Panc1 (cell line): Measurements from ENCODE around the gene C5orf34.

Experiments used
- POLR2AphosphoS5 ChIP-seq: IDR thresholded peaks from 2 replicates; pipeline ENCODE4 v1.6.1; 2012; ENCODE audit warnings: mild to moderate bottlenecking, low read depth, low read length, moderate library complexity
- SIN3A ChIP-seq: IDR thresholded peaks from 2 replicates; pipeline ENCODE4 v1.6.1; 2012; ENCODE audit warnings: low read depth, mild to moderate bottlenecking, low read length, moderate library complexity, borderline replicate concordance; ENCODE audit not compliant: insufficient read depth
- TF ChIP-seq, protein P1 (sequence below): fragments of 450-650 bp; IDR thresholded peaks from 2 replicates; pipeline ENCODE4 v1.5.1; 2017; ENCODE audit warnings: mild to moderate bottlenecking
- TF ChIP-seq, protein P2 (sequence below), 2 experiments: IDR thresholded peaks; 2 replicates each; pipeline ENCODE4 v1.6.1; 2011 to 2012; ENCODE audit warnings: low read depth in 2 of 2, control low read depth in 1 of 2, low read length in 1 of 2, mild to moderate bottlenecking in 1 of 2, moderate library complexity in 1 of 2; ENCODE audit not compliant: insufficient read depth in 1 of 2

DNA sequence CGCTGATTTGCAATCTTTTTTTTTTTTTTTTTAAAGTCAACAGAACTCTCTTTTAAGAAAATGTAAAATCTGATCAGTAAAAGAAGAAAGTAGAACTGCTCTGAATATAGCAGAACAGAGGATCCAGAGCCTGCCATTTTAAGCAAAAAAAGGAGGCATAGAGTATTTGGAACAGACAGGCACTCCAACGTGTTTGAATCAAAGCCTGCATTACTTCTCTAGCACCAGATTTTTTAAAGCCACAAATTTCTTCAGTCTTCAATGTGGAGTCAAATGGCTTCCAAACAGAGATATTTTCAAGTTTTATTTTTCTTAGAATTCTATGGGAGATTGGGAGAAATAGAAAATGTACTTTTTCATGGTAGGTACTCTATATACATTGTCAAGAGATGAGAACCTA is 36.8 kb upstream of the C5orf34 start:
- no peak for TF ChIP-seq POLR2AphosphoS5
- TF ChIP-seq, protein P1, sequence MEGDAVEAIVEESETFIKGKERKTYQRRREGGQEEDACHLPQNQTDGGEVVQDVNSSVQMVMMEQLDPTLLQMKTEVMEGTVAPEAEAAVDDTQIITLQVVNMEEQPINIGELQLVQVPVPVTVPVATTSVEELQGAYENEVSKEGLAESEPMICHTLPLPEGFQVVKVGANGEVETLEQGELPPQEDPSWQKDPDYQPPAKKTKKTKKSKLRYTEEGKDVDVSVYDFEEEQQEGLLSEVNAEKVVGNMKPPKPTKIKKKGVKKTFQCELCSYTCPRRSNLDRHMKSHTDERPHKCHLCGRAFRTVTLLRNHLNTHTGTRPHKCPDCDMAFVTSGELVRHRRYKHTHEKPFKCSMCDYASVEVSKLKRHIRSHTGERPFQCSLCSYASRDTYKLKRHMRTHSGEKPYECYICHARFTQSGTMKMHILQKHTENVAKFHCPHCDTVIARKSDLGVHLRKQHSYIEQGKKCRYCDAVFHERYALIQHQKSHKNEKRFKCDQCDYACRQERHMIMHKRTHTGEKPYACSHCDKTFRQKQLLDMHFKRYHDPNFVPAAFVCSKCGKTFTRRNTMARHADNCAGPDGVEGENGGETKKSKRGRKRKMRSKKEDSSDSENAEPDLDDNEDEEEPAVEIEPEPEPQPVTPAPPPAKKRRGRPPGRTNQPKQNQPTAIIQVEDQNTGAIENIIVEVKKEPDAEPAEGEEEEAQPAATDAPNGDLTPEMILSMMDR, result no peak
- TF ChIP-seq SIN3A, result no peak
- TF ChIP-seq, protein P2, sequence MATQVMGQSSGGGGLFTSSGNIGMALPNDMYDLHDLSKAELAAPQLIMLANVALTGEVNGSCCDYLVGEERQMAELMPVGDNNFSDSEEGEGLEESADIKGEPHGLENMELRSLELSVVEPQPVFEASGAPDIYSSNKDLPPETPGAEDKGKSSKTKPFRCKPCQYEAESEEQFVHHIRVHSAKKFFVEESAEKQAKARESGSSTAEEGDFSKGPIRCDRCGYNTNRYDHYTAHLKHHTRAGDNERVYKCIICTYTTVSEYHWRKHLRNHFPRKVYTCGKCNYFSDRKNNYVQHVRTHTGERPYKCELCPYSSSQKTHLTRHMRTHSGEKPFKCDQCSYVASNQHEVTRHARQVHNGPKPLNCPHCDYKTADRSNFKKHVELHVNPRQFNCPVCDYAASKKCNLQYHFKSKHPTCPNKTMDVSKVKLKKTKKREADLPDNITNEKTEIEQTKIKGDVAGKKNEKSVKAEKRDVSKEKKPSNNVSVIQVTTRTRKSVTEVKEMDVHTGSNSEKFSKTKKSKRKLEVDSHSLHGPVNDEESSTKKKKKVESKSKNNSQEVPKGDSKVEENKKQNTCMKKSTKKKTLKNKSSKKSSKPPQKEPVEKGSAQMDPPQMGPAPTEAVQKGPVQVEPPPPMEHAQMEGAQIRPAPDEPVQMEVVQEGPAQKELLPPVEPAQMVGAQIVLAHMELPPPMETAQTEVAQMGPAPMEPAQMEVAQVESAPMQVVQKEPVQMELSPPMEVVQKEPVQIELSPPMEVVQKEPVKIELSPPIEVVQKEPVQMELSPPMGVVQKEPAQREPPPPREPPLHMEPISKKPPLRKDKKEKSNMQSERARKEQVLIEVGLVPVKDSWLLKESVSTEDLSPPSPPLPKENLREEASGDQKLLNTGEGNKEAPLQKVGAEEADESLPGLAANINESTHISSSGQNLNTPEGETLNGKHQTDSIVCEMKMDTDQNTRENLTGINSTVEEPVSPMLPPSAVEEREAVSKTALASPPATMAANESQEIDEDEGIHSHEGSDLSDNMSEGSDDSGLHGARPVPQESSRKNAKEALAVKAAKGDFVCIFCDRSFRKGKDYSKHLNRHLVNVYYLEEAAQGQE (IDR thresholded peaks at IDR 0.05; ENCODE audit: insufficient read depth in 1 of 2, low read depth in 2 of 2, low read length in 1 of 2), result no peak
